ENCODE results near the gene DDIAS.

DDIAS gene

DNA sequence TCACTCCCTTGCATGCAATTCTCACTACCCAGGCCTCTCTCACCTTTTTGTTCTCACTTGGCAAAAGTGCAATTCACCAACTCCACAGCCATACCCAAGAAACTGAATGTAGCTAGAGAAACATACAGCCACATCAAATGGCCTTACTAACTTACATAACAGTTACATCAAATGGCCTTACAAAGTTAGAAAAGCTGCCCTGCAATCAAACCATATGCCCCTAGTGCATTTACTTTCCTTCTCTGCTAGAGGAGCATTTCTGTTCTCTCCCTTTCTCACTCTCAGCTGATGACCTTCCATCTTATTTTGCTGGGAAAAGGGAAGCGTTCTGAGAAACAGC, 11.6 kb upstream of the DDIAS start:
- Histone ChIP-seq H3K9me3 (ENCODE audit: control insufficient read depth, low read length) (no peaks in the 10 kb centered on the region), H3K23ac (ENCODE audit: low read length in 2 of 2) (no peak overlapping the region), H3K4ac (ENCODE audit: low read depth in 1 of 2, low read length in 2 of 2) (no peak overlapping the region), H4K8ac (ENCODE audit: low read length) (no peak overlapping the region), H3K36me3 (ENCODE audit: control insufficient read depth in 1 of 2, insufficient read depth in 2 of 2, low read depth in 1 of 2, low read length in 2 of 2) (no peaks in the 10 kb centered on the region), H3K27me3 (ENCODE audit: control insufficient read depth in 1 of 2, insufficient read depth in 1 of 2, low read length in 2 of 2) (no peaks in the 10 kb centered on the region), H2AK5ac (ENCODE audit: low read length, severe bottlenecking) (no peak overlapping the region), H3K18ac (ENCODE audit: low read depth in 1 of 2, low read length in 2 of 2) (no peak overlapping the region), H3K79me1 (replicated peaks; ENCODE audit: low read length, poor library complexity, severe bottlenecking) (peaks cover 15% of the 10 kb centered on the region), H2BK12ac (ENCODE audit: low read length in 2 of 2) (no peak overlapping the region), H3K14ac (ENCODE audit: low read length in 2 of 2) (no peak overlapping the region), H2AFZ (ENCODE audit: low read depth, low read length) (no peak overlapping the region), H4K91ac (ENCODE audit: low read length) (no peak overlapping the region), H2BK5ac (ENCODE audit: low read depth, low read length, poor library complexity, severe bottlenecking) (no peak overlapping the region), H3K27ac (ENCODE audit: low read length, poor library complexity, severe bottlenecking) (no peak overlapping the region), H2BK15ac (ENCODE audit: low read depth, poor library complexity, severe bottlenecking) (no peak overlapping the region), H3K4me2 (ENCODE audit: low read length, poor library complexity, severe bottlenecking) (no peak overlapping the region), H3K9ac (ENCODE audit: low read length) (no peak overlapping the region), H3K4me1 (ENCODE audit: control insufficient read depth, insufficient read depth, low read depth, low read length) (peaks cover 1% of the 10 kb centered on the region), H2BK120ac (ENCODE audit: low read depth, low read length) (no peak overlapping the region), H3K4me3 (ENCODE audit: insufficient read depth in 1 of 2, low read depth in 1 of 2, low read length in 2 of 2) (no peak overlapping the region)
- WGBS, result 91% methylated on average over 1 of the region's 1 CpG
- no peak for DNase-seq

DNA sequence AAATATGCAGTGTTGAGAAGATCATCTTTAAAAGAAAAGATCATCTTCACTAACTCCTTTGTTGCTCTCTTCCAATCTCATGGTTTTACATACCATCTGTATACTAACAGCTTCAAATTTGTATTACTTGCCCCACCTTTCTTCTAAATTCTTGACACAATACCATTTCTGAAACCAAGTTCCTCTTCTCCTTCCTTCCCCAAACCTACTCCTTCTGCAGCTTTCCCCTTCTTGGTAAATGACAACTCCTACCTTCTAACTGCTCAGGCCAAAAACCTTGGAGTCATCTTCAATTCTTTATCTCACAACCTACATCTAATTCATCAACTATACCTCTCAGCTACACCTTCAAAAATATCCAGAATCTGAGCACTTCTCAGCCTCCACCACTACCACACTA, 10.6 kb upstream of the DDIAS start:
- Histone ChIP-seq H3K9me3 (ENCODE audit: control insufficient read depth, low read length) (no peaks in the 10 kb centered on the region), H4K8ac (ENCODE audit: low read length) (no peak overlapping the region), H3K4me2 (ENCODE audit: low read length, poor library complexity, severe bottlenecking) (no peak overlapping the region), H2AFZ (ENCODE audit: low read depth, low read length) (no peak overlapping the region), H3K4me3 (ENCODE audit: insufficient read depth in 1 of 2, low read depth in 1 of 2, low read length in 2 of 2) (no peak overlapping the region), H4K91ac (ENCODE audit: low read length) (no peak overlapping the region), H2BK120ac (ENCODE audit: low read depth, low read length) (no peak overlapping the region), H2BK15ac (ENCODE audit: low read depth, poor library complexity, severe bottlenecking) (no peak overlapping the region), H3K23ac (ENCODE audit: low read length in 2 of 2) (no peak overlapping the region), H3K4me1 (ENCODE audit: control insufficient read depth, insufficient read depth, low read depth, low read length) (peaks cover 1% of the 10 kb centered on the region), H3K27ac (ENCODE audit: low read length, poor library complexity, severe bottlenecking) (no peak overlapping the region), H3K9ac (ENCODE audit: low read length) (no peak overlapping the region), H3K27me3 (ENCODE audit: control insufficient read depth in 1 of 2, insufficient read depth in 1 of 2, low read length in 2 of 2) (no peaks in the 10 kb centered on the region), H3K14ac (ENCODE audit: low read length in 2 of 2) (no peak overlapping the region), H3K79me1 (replicated peaks; ENCODE audit: low read length, poor library complexity, severe bottlenecking) (peaks cover 16% of the 10 kb centered on the region), H2AK5ac (ENCODE audit: low read length, severe bottlenecking) (no peak overlapping the region), H3K36me3 (ENCODE audit: control insufficient read depth in 1 of 2, insufficient read depth in 2 of 2, low read depth in 1 of 2, low read length in 2 of 2) (no peaks in the 10 kb centered on the region), H3K18ac (ENCODE audit: low read depth in 1 of 2, low read length in 2 of 2) (no peak overlapping the region), H2BK12ac (ENCODE audit: low read length in 2 of 2) (no peak overlapping the region), H2BK5ac (ENCODE audit: low read depth, low read length, poor library complexity, severe bottlenecking) (no peak overlapping the region), H3K4ac (ENCODE audit: low read depth in 1 of 2, low read length in 2 of 2) (no peak overlapping the region)
- DNase-seq, result no peak

DNA sequence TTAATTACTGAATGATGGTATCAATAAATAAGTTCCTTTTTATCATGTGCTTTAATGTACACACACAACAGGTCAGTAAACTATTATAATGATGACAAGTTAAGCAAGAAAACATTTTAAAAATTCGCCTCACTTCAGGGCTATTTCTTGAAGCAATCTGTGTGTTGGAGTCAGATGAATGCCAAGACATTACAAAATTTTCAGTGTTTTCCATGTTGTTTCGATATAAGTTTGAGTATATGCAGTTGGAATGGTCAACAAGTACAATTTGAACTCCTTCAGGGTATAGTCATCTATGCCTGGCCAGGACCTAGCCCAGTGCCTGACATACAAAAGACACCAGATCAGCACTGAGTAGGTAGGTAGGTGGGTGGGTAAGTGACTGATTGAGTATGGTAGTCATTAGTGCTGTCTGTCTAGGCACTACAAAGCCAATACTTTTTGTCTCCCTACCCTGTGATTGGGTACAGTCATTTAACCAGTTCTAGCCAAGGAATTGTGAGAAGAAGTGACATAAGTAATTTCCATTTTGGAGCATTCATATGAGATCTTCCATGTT, 8.8 kb upstream of the DDIAS start:
- Histone ChIP-seq H3K4me3 (ENCODE audit: insufficient read depth in 1 of 2, low read depth in 1 of 2, low read length in 2 of 2) (no peak overlapping the region), H4K8ac (ENCODE audit: low read length) (no peak overlapping the region), H2BK12ac (ENCODE audit: low read length in 2 of 2) (no peak overlapping the region), H2AK5ac (ENCODE audit: low read length, severe bottlenecking) (no peak overlapping the region), H3K27ac (ENCODE audit: low read length, poor library complexity, severe bottlenecking) (no peak overlapping the region), H4K91ac (ENCODE audit: low read length) (no peak overlapping the region), H3K18ac (ENCODE audit: low read depth in 1 of 2, low read length in 2 of 2) (no peak overlapping the region), H3K36me3 (ENCODE audit: control insufficient read depth in 1 of 2, insufficient read depth in 2 of 2, low read depth in 1 of 2, low read length in 2 of 2) (no peaks in the 10 kb centered on the region), H3K14ac (ENCODE audit: low read length in 2 of 2) (no peak overlapping the region), H3K79me1 (replicated peaks; ENCODE audit: low read length, poor library complexity, severe bottlenecking) (peaks cover 15% of the 10 kb centered on the region), H2AFZ (ENCODE audit: low read depth, low read length) (no peak overlapping the region), H3K4me1 (ENCODE audit: control insufficient read depth, insufficient read depth, low read depth, low read length) (peaks cover 1% of the 10 kb centered on the region), H2BK120ac (ENCODE audit: low read depth, low read length) (no peak overlapping the region), H3K9me3 (ENCODE audit: control insufficient read depth, low read length) (no peaks in the 10 kb centered on the region), H3K27me3 (ENCODE audit: control insufficient read depth in 1 of 2, insufficient read depth in 1 of 2, low read length in 2 of 2) (no peaks in the 10 kb centered on the region), H3K23ac (ENCODE audit: low read length in 2 of 2) (no peak overlapping the region), H3K4me2 (ENCODE audit: low read length, poor library complexity, severe bottlenecking) (no peak overlapping the region), H2BK5ac (ENCODE audit: low read depth, low read length, poor library complexity, severe bottlenecking) (no peak overlapping the region), H3K9ac (ENCODE audit: low read length) (no peak overlapping the region), H2BK15ac (ENCODE audit: low read depth, poor library complexity, severe bottlenecking) (no peak overlapping the region), H3K4ac (ENCODE audit: low read depth in 1 of 2, low read length in 2 of 2) (no peak overlapping the region)
- DNase-seq, result no peak
- 97% methylated on average over 2 of the region's 2 CpGs for WGBS

DNA sequence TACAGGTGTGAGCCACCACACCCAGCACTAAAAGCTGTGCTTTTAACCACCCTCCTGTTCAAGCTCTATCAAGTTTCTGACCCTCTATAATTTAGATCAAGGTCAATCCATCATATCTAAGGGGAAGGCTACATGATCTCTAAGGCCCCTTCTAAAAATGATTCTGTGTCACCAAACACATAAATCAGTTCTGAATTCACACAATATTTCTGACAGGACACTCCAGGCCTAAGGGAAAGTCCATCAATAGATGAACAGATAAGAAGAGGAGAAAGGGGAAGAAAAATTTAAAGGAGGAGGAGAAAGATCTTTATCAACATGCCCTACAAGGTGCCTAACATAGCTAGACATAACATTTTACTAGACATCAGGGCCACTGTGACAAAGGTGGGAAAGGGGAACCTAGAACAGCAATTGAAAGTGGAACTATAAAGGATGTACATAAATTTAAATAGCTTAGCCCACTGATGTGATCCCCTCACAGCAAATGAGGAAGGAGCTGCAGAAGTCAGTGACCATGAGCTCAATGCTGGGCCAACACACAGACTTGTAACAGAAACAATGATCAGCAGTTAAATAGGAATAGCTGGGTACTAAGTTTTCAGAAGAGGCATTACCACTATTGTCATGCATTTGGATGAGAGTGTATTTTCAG, 6.0 kb upstream of the DDIAS start:
- Histone ChIP-seq H3K23ac (ENCODE audit: low read length in 2 of 2) (no peak overlapping the region), H2BK12ac (ENCODE audit: low read length in 2 of 2) (no peak overlapping the region), H3K9ac (ENCODE audit: low read length) (no peak overlapping the region), H3K4me2 (ENCODE audit: low read length, poor library complexity, severe bottlenecking) (no peak overlapping the region), H3K36me3 (ENCODE audit: control insufficient read depth in 1 of 2, insufficient read depth in 2 of 2, low read depth in 1 of 2, low read length in 2 of 2) (no peaks in the 10 kb centered on the region), H2AK5ac (ENCODE audit: low read length, severe bottlenecking) (no peak overlapping the region), H3K79me1 (replicated peaks; ENCODE audit: low read length, poor library complexity, severe bottlenecking) (peaks cover 25% of the 10 kb centered on the region), H2BK120ac (ENCODE audit: low read depth, low read length) (no peak overlapping the region), H3K9me3 (ENCODE audit: control insufficient read depth, low read length) (no peaks in the 10 kb centered on the region), H3K14ac (ENCODE audit: low read length in 2 of 2) (no peak overlapping the region), H3K27ac (ENCODE audit: low read length, poor library complexity, severe bottlenecking) (no peak overlapping the region), H2BK5ac (ENCODE audit: low read depth, low read length, poor library complexity, severe bottlenecking) (no peak overlapping the region), H3K4me3 (ENCODE audit: insufficient read depth in 1 of 2, low read depth in 1 of 2, low read length in 2 of 2) (no peak overlapping the region), H3K18ac (ENCODE audit: low read depth in 1 of 2, low read length in 2 of 2) (no peak overlapping the region), H4K91ac (ENCODE audit: low read length) (no peak overlapping the region), H2BK15ac (ENCODE audit: low read depth, poor library complexity, severe bottlenecking) (no peak overlapping the region), H3K4me1 (ENCODE audit: control insufficient read depth, insufficient read depth, low read depth, low read length) (peaks cover 3% of the 10 kb centered on the region), H3K4ac (ENCODE audit: low read depth in 1 of 2, low read length in 2 of 2) (no peak overlapping the region), H4K8ac (ENCODE audit: low read length) (no peak overlapping the region), H2AFZ (ENCODE audit: low read depth, low read length) (no peak overlapping the region), H3K27me3 (ENCODE audit: control insufficient read depth in 1 of 2, insufficient read depth in 1 of 2, low read length in 2 of 2) (no peaks in the 10 kb centered on the region)
- DNase-seq, result no peak

All from mesenchymal stem cell (in vitro differentiated cells and primary cell).